Measurements from ENCODE around the gene TCF25. TPM values are rescaled to one million over a fixed set of nuclear protein-coding genes. Genes with fewer than 3 reads are reported as not detected.

Gene TCF25
- total RNA-seq, 1 experiment from 2014 or later, result 345 TPM

DNA sequence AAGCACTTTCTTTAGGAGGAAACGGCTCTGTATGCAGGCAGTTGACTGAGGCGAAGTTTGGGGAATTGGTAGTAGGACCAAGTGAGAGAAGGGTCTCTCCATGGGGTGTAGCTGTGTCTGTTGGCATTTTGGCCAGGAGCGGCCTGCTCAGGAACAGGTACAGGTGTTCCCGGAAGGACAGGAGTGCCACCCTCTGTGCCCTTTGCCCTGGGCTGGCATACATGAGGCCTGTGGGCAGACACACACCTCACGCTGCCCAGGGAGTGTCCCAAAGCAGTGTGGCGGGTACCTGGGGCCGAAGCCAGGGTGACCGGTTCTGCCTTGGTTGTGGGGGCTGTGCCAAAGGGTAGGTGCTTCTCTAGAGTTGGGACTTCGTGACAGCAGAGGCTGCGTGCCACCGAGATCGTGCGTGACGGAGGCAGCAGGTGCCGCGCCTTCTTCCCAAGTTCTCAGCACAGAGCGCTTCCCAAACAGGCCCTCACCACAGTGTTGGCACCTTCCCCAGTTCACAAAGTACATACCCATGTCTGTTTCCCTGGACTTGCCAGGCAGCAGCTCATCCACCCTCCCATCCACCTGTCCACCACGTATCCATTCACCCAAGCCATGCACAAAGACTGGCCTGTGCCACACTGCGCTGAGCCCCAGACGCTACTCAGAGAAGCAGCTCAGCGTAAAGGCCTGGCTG, 19.9 kb upstream of the TCF25 start:
- H3K4me2 ChIP-seq (ENCODE audit: low read length), result no peak overlapping the region
- no peaks in the 10 kb centered on the region for H4K20me1 ChIP-seq (ENCODE audit: insufficient read depth)
- no peak overlapping the region for H2AFZ ChIP-seq (ENCODE audit: low read depth, low read length, poor library complexity, severe bottlenecking)
- no peaks in the 10 kb centered on the region for H3K9me2 ChIP-seq (ENCODE audit: insufficient read depth)
- H3K9me3 ChIP-seq (ENCODE audit: control insufficient read depth in 1 of 2, insufficient read depth in 1 of 2, low read depth in 1 of 2, low read length in 2 of 2), result no peaks in the 10 kb centered on the region
- H3K27ac ChIP-seq (ENCODE audit: low read depth, low read length), result no peak overlapping the region
- H3K9ac ChIP-seq (ENCODE audit: low read length), result no peak overlapping the region
- ATAC-seq, result no peak
- DNase-seq (ENCODE audit: low read depth, low spot score), result no peak
- no peaks in the 10 kb centered on the region for H3K79me2 ChIP-seq (ENCODE audit: insufficient read depth, low read length)
- intact Hi-C loops (cut with micrococcal nuclease), result no loop called here
- no TSS peak for BruUV-seq (replicated peaks)
- TF ChIP-seq SIN3A (IDR thresholded peaks at IDR 0.05; ENCODE audit: low read depth) (no peak), ATF3 (IDR thresholded peaks at IDR 0.05) (no peak), EZH2phosphoT487 (IDR thresholded peaks at IDR 0.05; ENCODE audit: borderline replicate concordance) (no peak), CBX3 (IDR thresholded peaks at IDR 0.05; ENCODE audit: low read depth) (no peak), POLR2AphosphoS5 (IDR thresholded peaks at IDR 0.05; ENCODE audit: low read depth, low read length) (no peak), CEBPB (IDR thresholded peaks at IDR 0.05; ENCODE audit: low read depth) (no peak), ZFX (IDR thresholded peaks at IDR 0.05) (no peak), SRF (IDR thresholded peaks at IDR 0.05; ENCODE audit: low read depth) (no peak), ELF1 (IDR thresholded peaks at IDR 0.05; ENCODE audit: borderline replicate concordance, low read depth) (no peak), SP1 (IDR thresholded peaks at IDR 0.05; ENCODE audit: low read depth) (no peak), POLR2A (IDR thresholded peaks at IDR 0.05; ENCODE audit: borderline replicate concordance, extremely low read depth, insufficient read depth, insufficient read length) (no peak), RAD21 (IDR thresholded peaks at IDR 0.05; ENCODE audit: low read depth) (no peak), ZNF274 (IDR thresholded peaks at IDR 0.05; ENCODE audit: low read depth, low read length) (no peak), ZBTB33 (IDR thresholded peaks at IDR 0.05; ENCODE audit: extremely low read depth, insufficient replicate concordance, low read length) (no peak), FOSL1 (IDR thresholded peaks at IDR 0.05; ENCODE audit: low read depth) (no peak), JUND (IDR thresholded peaks at IDR 0.05) (no peak), TCF7L2 (IDR thresholded peaks at IDR 0.05; ENCODE audit: borderline replicate concordance, extremely low read depth, insufficient read depth, insufficient read length) (no peak), REST (IDR thresholded peaks at IDR 0.05; ENCODE audit: low read depth) (no peak)
- TF ChIP-seq, protein P1, sequence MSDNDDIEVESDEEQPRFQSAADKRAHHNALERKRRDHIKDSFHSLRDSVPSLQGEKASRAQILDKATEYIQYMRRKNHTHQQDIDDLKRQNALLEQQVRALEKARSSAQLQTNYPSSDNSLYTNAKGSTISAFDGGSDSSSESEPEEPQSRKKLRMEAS (IDR thresholded peaks at IDR 0.05), result no peak
- TF ChIP-seq, protein P2, sequence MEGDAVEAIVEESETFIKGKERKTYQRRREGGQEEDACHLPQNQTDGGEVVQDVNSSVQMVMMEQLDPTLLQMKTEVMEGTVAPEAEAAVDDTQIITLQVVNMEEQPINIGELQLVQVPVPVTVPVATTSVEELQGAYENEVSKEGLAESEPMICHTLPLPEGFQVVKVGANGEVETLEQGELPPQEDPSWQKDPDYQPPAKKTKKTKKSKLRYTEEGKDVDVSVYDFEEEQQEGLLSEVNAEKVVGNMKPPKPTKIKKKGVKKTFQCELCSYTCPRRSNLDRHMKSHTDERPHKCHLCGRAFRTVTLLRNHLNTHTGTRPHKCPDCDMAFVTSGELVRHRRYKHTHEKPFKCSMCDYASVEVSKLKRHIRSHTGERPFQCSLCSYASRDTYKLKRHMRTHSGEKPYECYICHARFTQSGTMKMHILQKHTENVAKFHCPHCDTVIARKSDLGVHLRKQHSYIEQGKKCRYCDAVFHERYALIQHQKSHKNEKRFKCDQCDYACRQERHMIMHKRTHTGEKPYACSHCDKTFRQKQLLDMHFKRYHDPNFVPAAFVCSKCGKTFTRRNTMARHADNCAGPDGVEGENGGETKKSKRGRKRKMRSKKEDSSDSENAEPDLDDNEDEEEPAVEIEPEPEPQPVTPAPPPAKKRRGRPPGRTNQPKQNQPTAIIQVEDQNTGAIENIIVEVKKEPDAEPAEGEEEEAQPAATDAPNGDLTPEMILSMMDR (IDR thresholded peaks at IDR 0.05 in 2 of 3, conservative IDR thresholded peaks at IDR 0.05 in 1 of 3; ENCODE audit: borderline replicate concordance in 1 of 3, insufficient read depth in 1 of 3, low read depth in 2 of 3, low read length in 2 of 3), result no peak
- no peaks in the 10 kb centered on the region for H3K27me3 ChIP-seq (ENCODE audit: insufficient read depth, low read length)
- RAD21 ChIA-PET (ENCODE audit: low non-redundant PET in 1 of 2, low total read pairs in 2 of 2, uncharacterized antibody in 2 of 2, unreplicated experiment in 2 of 2), result no interaction called here
- CTCF ChIA-PET, result interaction anchor here (1.2 kb wide), 1 partner anchor 11 kb away, joined by 3 read pairs; no protein-coding TSS in a partner anchor
- H3K4me1 ChIP-seq (ENCODE audit: control insufficient read depth in 1 of 2, insufficient read depth in 2 of 2, low read length in 2 of 2), result no peaks in the 10 kb centered on the region
- no peak overlapping the region for H3K4me3 ChIP-seq (replicated peaks in 1 of 2; ENCODE audit: low read depth in 1 of 2, low read length in 2 of 2)
- POLR2A ChIA-PET, result no interaction called here
- no peaks in the 10 kb centered on the region; a peak in 1 of 4 replicates for H3K36me3 ChIP-seq (ENCODE audit: control insufficient read depth in 1 of 2, insufficient read depth in 2 of 2, low read length in 2 of 2)

Data from HCT116 (cell line).